ENCODE measurements around the gene DGKD.

GRCh38 chr2:233435436-233436190, 81.3 kb downstream of the DGKD start:
- TF ChIP-seq CTCF (IDR thresholded peaks at IDR 0.05; ENCODE audit: low read length) = no peak
- no peak for TF ChIP-seq EZH2 (optimal IDR thresholded peaks at IDR 0.05; ENCODE audit: low read depth, low read length)
- no peak for TF ChIP-seq EZH2phosphoT487 (IDR thresholded peaks at IDR 0.05; ENCODE audit: low read length)

All from MM.1S (cell line).